Stomach (tissue), 9 donors: ENCODE results near the gene TARBP1. TPM values are rescaled to one million over a fixed set of nuclear protein-coding genes. Genes with fewer than 3 reads are reported as not detected.

Experiments
- DNase-seq, 2 donors: peaks; one replicate each; pipeline versions ENCODE4 v3.0.0 to v3.0.0-alpha.2; 2013 to 2019
- H3K27ac ChIP-seq, 5 donors: fragments of 200-600 bp in 4 of 5; sonication (generic) in 4 of 5; one replicate each; pipeline ENCODE4 v1.5.1; 2013 to 2019; ENCODE audit warnings: mild to moderate bottlenecking in 1 of 5, moderate library complexity in 1 of 5
- H3K27me3 ChIP-seq, 3 donors: fragments of 200-600 bp; sonication (generic); one replicate each; pipeline ENCODE4 v1.5.1; 2017 to 2019; ENCODE audit warnings: mixed run types in 1 of 3
- H3K36me3 ChIP-seq, 4 donors: fragments of 200-600 bp; sonication (generic); 1 replicate in 3 of 4; 2 replicates in 1 of 4; pipeline ENCODE4 v1.5.1; 2016 to 2019
- H3K4me1 ChIP-seq, 4 donors: fragments of 200-600 bp; sonication (generic); one replicate each; pipeline ENCODE4 v1.5.1; 2016 to 2019
- H3K4me3 ChIP-seq, 4 donors: fragments of 200-600 bp; sonication (generic) in 3 of 4; one replicate each; pipeline ENCODE4 v1.5.1; 2016 to 2019; ENCODE audit warnings: mild to moderate bottlenecking in 1 of 4
- H3K9me3 ChIP-seq, 4 donors: fragments of 200-600 bp; sonication (generic); one replicate each; pipeline ENCODE4 v1.5.1; 2016 to 2019
- EP300 ChIP-seq: sonication (generic); formaldehyde crosslinking; IDR thresholded peaks from one replicate; pipeline ENCODE4 v1.6.1; 2017; ENCODE audit warnings: antibody characterized with exemption
- POLR2A ChIP-seq, 4 donors: fragments of 450-650 bp; IDR thresholded peaks; one replicate each; pipeline ENCODE4 v1.6.1; 2016; ENCODE audit warnings: antibody characterized with exemption in 4 of 4, control low read depth in 2 of 4, mild to moderate bottlenecking in 1 of 4, moderate library complexity in 1 of 4
- POLR2AphosphoS5 ChIP-seq, 3 donors: sonication (generic); formaldehyde crosslinking; IDR thresholded peaks; one replicate each; pipeline ENCODE4 v1.6.1; 2016; ENCODE audit warnings: antibody characterized with exemption in 3 of 3
- WGBS, 5 donors: extraction: QIAGEN DNeasy Blood & Tissue Kit in 3 of 5; methylation state at CpG; one replicate each; pipeline versions ENCODE4 v1.1.5 to v1.1.7; 2013 to 2018; 5-methylcytosine and 5-hydroxymethylcytosine counted together
- intact Hi-C: fragments of 100-400 bp; cut with DNase I; formaldehyde crosslinking; loops from one replicate; pipeline ENCODE4 v1.15.1; 2023; ENCODE audit warnings: low total_unique reads
- polyA plus RNA-seq, 3 donors: library from polyadenylated mRNA; stranded (reverse); fragments of 200-250 nt; gene quantifications; one replicate each; pipeline ENCODE4 v1.2.3, GENCODE V29; 2013
- total RNA-seq, 5 donors: library from RNA; depleted of rRNA; stranded (reverse); fragments of >200 nt; gene quantifications; one replicate each; pipeline versions ENCODE4 v1.1.0 to v1.2.3, GENCODE V29; 2014 to 2016
- TF ChIP-seq, protein P1 (sequence below), 7 experiments: fragments of 450-650 bp in 4 of 7; fragments of 200-600 bp in 3 of 7; sonication (generic) in 3 of 7; IDR thresholded peaks; one replicate each; pipeline ENCODE4 v1.5.1; 2016 to 2019; ENCODE audit warnings: antibody characterized with exemption in 7 of 7, control low read depth in 2 of 7, mild to moderate bottlenecking in 1 of 7
- donor health status: healthy with polysubstance abuse.
- donor health status: Bipolar disorder and iron deficiency.
- donor health status: healthy.

TARBP1 gene
- total and polyA plus RNA-seq, 8 donors: 5.7 to 63.2 (median 30.3) TPM

DNA sequence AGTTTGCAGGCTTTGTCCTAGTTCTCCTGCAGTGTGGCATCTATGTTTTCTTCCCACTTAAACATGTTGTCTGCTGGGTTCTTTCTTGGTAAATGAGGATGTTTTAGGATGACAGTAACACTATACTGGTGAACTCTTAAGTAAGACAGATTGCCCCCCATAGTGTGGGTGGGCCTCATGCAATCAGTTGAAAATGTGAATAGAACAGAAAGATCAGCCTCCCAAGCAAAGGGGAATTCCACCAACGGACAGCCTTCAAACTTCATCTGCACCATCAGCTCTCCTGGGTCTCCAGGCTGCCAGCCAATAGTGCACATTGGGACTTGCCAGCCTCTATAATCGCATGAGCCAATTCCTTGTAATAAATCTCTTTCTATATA, 10.7 kb upstream of the TARBP1 start:
- intact Hi-C loops: loop anchor here (5.0 to 10.0 kb wide), 2 partner anchors 475 to 603 kb away; no protein-coding TSS in a partner anchor
- TF ChIP-seq, protein P1, sequence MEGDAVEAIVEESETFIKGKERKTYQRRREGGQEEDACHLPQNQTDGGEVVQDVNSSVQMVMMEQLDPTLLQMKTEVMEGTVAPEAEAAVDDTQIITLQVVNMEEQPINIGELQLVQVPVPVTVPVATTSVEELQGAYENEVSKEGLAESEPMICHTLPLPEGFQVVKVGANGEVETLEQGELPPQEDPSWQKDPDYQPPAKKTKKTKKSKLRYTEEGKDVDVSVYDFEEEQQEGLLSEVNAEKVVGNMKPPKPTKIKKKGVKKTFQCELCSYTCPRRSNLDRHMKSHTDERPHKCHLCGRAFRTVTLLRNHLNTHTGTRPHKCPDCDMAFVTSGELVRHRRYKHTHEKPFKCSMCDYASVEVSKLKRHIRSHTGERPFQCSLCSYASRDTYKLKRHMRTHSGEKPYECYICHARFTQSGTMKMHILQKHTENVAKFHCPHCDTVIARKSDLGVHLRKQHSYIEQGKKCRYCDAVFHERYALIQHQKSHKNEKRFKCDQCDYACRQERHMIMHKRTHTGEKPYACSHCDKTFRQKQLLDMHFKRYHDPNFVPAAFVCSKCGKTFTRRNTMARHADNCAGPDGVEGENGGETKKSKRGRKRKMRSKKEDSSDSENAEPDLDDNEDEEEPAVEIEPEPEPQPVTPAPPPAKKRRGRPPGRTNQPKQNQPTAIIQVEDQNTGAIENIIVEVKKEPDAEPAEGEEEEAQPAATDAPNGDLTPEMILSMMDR (IDR thresholded peaks at IDR 0.05): no peak
- TF ChIP-seq EP300: no peak
- no peak for TF ChIP-seq POLR2AphosphoS5 (IDR thresholded peaks at IDR 0.05)
- TF ChIP-seq POLR2A (IDR thresholded peaks at IDR 0.05): no peak

DNA sequence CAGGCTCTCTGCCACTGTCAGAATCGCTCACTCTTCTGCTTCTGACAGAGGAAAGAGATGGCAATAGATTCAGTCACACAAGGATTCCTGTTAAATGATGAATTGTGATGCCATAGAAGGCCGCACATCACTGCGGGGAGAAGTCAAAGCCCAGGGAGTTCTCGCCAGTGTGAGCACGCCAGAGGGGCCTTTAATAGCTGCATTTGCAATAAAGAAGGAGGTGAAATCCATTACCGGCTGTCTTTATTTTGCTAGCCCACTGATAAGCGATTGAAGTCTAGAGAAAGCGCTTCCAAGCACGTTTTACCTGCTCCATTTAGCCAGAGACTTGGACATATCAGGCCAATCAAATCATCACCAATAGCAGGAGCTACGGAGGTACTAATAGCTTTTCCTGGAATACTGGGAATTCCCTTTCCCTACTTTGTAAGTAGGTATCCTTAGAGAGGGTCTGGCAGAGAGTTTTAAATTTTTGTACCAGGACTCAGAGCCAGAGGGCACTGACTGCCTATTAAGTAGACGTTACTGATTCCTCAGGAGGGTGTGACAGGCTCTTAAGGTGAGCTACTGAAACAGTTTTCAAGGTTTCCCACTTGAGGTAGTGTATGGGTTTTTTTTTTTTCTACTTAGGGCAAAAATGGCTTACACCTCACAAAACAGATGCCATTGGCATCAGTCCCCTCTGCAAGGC, 10.2 kb upstream of the TARBP1 start:
- Histone ChIP-seq H3K27me3 (no peaks in the 10 kb centered on the region), H3K9me3 (no peaks in the 10 kb centered on the region), H3K36me3 (no peaks in the 10 kb centered on the region), H3K4me1 (peaks cover 6 to 18% (median 10%) of the 10 kb centered on the region in 4 donors), H3K4me3 (no peak overlapping the region), H3K27ac (no peak overlapping the region)
- TF ChIP-seq EP300 (no peak), POLR2AphosphoS5 (IDR thresholded peaks at IDR 0.05) (no peak), POLR2A (IDR thresholded peaks at IDR 0.05) (no peak)
- TF ChIP-seq, protein P1 (IDR thresholded peaks at IDR 0.05): no peak
- 79 to 88% (median 84%) methylated on average over 11 of the region's 11 CpGs for WGBS, 5 donors
- DNase-seq: no peak
- intact Hi-C loops: no loop called here

More for the DNA sequence above, 10.7 kb upstream of the TARBP1 start:
- DNase-seq: no peak
- H3K4me1 ChIP-seq: peaks cover 6 to 18% (median 10%) of the 10 kb centered on the region in 4 donors
- 76 to 80% (median 78%) methylated on average over 2 of the region's 2 CpGs for WGBS, 5 donors
- no peaks in the 10 kb centered on the region for H3K27me3 ChIP-seq
- no peaks in the 10 kb centered on the region for H3K36me3 ChIP-seq
- H3K4me3 ChIP-seq: no peak overlapping the region
- no peaks in the 10 kb centered on the region for H3K9me3 ChIP-seq
- no peak overlapping the region for H3K27ac ChIP-seq

DNA sequence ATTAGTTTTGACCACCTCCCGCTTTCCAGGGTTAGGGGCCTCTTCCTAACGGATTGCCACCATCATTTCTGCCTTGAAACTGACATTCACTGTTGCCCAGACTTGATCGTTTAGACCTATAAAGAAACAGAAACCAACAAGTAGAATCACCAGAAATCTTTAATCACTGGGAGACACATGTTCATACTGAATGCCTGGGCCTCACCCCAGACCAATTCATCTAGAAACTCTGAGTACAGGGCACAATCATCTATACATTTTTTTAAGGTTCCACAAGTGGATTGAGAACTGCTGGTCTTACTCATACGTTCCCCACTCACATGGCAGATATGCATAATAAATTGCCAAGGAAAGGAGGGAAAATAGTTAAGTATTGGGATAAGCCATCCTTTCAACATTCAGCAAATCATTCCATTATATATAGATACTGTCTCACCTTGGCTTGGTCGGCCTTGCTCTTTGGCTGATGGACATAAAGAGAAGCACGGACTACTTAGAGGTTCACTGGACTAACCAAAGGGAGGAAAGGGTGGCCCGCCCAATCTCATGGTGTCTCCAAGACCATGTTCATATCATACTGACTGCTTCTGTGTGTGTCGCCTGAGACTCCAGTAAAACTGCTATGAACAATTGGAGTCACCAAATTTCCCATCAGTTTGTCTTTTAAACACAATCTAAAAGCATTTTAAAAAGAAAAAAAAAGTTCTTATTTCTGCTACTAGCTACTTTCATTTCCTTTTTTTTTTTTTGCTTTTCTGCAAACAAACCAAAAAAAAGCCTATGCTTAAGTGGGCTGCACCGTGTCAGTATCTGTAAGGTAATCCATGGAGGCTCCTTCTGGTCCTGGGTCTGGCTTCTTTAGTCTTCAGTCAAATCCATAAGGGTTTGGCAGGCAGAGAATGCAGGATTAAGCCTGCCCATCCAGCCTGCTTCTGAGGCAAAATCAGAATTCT, 9.4 kb upstream of the TARBP1 start:
- no peak for TF ChIP-seq EP300
- TF ChIP-seq, protein P1 (IDR thresholded peaks at IDR 0.05): no peak
- TF ChIP-seq POLR2A (IDR thresholded peaks at IDR 0.05): no peak
- no peak for TF ChIP-seq POLR2AphosphoS5 (IDR thresholded peaks at IDR 0.05)
- peak overlapping the region in 1 of 5 donors; percentile 73 for H3K27ac ChIP-seq
- no peaks in the 10 kb centered on the region for H3K36me3 ChIP-seq
- no peak overlapping the region for H3K4me3 ChIP-seq
- no peaks in the 10 kb centered on the region for H3K9me3 ChIP-seq
- WGBS, 5 donors: 73 to 83% (median 81%) methylated on average over 9 of the region's 9 CpGs
- H3K27me3 ChIP-seq: no peaks in the 10 kb centered on the region
- peaks cover 6 to 18% (median 10%) of the 10 kb centered on the region in 4 donors for H3K4me1 ChIP-seq
- no peak for DNase-seq
- intact Hi-C loops: no loop called here
